ENCODE measurements around the gene MYO15A.

MYO15A gene

DNA sequence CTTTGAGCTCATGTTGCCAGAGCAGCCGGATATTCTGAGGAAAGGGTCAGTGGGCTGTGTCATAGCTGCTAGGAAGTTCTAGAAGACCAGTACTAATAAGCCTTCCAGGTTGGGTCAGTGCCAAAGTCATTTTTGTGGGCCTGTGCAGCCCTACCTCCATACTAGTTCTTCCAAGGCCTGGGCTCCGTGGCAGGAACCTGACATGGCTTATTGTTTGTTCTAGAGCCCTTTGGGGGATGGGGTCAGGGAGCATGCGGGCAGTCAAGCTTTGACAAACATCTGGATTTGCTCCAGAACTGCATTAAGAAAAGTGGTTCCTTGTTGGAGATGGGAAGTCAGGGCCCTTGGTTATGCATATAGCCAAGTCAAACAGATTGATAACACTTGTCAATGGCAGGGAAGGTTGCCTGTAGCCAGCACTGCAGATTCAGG, 82.7 kb downstream of the MYO15A start:
- no peak overlapping the region for H3K9ac ChIP-seq (ENCODE audit: insufficient read length, low read depth)
- no peak for DNase-seq (ENCODE audit: low read depth, low spot score)
- H3K4me3 ChIP-seq (ENCODE audit: insufficient read length, low read depth): no peak overlapping the region
- no peaks in the 10 kb centered on the region for H3K9me3 ChIP-seq (ENCODE audit: insufficient read depth, low read length)
- peaks cover 78% of the 10 kb centered on the region for H3K36me3 ChIP-seq (ENCODE audit: insufficient read depth, insufficient read length, low read length)
- H3K4me1 ChIP-seq (ENCODE audit: insufficient read depth, insufficient read length): peaks cover 5% of the 10 kb centered on the region
- no peaks in the 10 kb centered on the region for H3K27me3 ChIP-seq (ENCODE audit: insufficient read depth, insufficient read length)
- TF ChIP-seq SUZ12 (IDR thresholded peaks at IDR 0.05; ENCODE audit: extremely low read depth, insufficient read depth, insufficient read length) (no peak), ZNF274 (IDR thresholded peaks at IDR 0.05; ENCODE audit: low read depth, low read length) (no peak)

DNA sequence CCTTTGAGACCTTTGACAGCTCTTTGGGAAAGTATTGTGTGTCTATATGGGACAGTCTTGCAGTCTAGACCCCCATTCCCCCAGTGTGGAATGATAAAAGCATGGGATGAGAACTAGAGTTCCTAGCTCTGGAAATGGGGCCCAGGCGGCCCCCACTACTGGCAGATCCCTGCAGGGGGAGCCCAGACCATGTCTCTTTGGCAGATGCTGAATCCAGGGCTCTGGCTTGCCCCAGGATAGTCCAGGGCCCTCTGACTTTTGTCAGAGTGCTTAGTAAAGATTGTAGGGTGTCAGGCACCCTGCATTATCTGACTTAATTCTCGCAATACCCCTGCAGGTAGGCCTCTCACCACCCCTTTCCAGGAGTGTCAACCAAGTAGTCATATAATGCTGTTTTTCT, 83.4 kb downstream of the MYO15A start:
- no peak for DNase-seq (ENCODE audit: low read depth, low spot score)
- no peak for TF ChIP-seq ZNF274 (IDR thresholded peaks at IDR 0.05; ENCODE audit: low read depth, low read length)
- no peak for TF ChIP-seq YY1 (IDR thresholded peaks at IDR 0.05; ENCODE audit: insufficient read depth, insufficient read length)
- TF ChIP-seq SUZ12 (IDR thresholded peaks at IDR 0.05; ENCODE audit: extremely low read depth, insufficient read depth, insufficient read length): no peak
- peaks cover 5% of the 10 kb centered on the region for H3K4me1 ChIP-seq (ENCODE audit: insufficient read depth, insufficient read length)

DNA sequence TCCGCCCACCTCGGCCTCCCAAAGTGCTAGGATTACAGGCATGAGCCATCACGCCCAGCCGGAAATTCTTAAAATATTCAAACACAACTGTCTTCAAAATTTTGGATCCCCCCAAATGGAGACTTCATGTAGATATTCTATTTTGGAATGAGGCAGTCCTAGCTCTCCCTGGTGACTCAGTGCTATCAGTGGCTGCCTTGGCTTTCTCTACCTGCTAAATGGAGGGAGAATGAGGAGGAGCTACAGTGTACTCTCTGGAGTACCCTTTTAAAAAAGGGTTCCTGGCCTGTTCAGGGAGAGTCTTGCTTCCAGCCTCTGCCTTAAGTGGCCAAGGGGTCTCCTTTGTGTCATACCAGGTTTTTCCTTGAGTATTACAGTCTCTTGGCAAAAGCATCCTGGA, 85.8 kb downstream of the MYO15A start:
- H3K36me3 ChIP-seq (ENCODE audit: insufficient read depth, insufficient read length, low read length): peaks cover 78% of the 10 kb centered on the region
- no peaks in the 10 kb centered on the region for H3K9me3 ChIP-seq (ENCODE audit: insufficient read depth, low read length)
- no peak overlapping the region for H3K9ac ChIP-seq (ENCODE audit: insufficient read length, low read depth)
- DNase-seq (ENCODE audit: low read depth, low spot score): no peak
- H3K4me3 ChIP-seq (ENCODE audit: insufficient read length, low read depth): no peak overlapping the region
- TF ChIP-seq SUZ12 (IDR thresholded peaks at IDR 0.05; ENCODE audit: extremely low read depth, insufficient read depth, insufficient read length): no peak
- TF ChIP-seq ZNF274 (IDR thresholded peaks at IDR 0.05; ENCODE audit: low read depth, low read length): no peak
- TF ChIP-seq YY1 (IDR thresholded peaks at IDR 0.05; ENCODE audit: insufficient read depth, insufficient read length): no peak
- no peaks in the 10 kb centered on the region for H3K27me3 ChIP-seq (ENCODE audit: insufficient read depth, insufficient read length)
- H3K4me1 ChIP-seq (ENCODE audit: insufficient read depth, insufficient read length): peaks cover 2% of the 10 kb centered on the region

More for the DNA sequence above, 83.4 kb downstream of the MYO15A start:
- Histone ChIP-seq H3K9me3 (ENCODE audit: insufficient read depth, low read length) (no peaks in the 10 kb centered on the region), H3K9ac (ENCODE audit: insufficient read length, low read depth) (no peak overlapping the region), H3K36me3 (ENCODE audit: insufficient read depth, insufficient read length, low read length) (peaks cover 77% of the 10 kb centered on the region), H3K4me3 (ENCODE audit: insufficient read length, low read depth) (no peak overlapping the region), H3K27me3 (ENCODE audit: insufficient read depth, insufficient read length) (no peaks in the 10 kb centered on the region)

DNA sequence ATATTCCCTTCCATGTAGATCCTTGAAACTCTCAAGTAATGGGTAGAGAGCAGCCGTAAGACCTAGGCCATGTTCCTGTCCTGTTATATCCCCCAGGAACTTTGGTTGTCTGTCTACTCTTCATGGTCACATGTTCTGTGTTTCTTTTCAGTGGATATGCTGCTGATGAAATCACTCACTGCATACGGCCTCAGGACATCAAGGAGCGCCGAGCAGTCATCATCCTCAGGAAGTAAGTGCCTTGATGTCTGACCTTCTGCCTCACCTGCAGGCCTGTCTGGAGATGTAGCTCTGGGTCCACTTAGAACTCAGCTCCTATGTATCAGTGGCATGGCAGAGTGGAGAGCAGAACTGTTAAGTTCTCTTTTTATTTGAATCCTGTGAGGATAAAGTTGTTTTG, 86.2 kb downstream of the MYO15A start:
- peaks cover 79% of the 10 kb centered on the region for H3K36me3 ChIP-seq (ENCODE audit: insufficient read depth, insufficient read length, low read length)
- no peak overlapping the region for H3K9ac ChIP-seq (ENCODE audit: insufficient read length, low read depth)
- no peak overlapping the region for H3K4me3 ChIP-seq (ENCODE audit: insufficient read length, low read depth)
- DNase-seq (ENCODE audit: low read depth, low spot score): no peak
- H3K4me1 ChIP-seq (ENCODE audit: insufficient read depth, insufficient read length): peaks cover 2% of the 10 kb centered on the region
- TF ChIP-seq ZNF274 (IDR thresholded peaks at IDR 0.05; ENCODE audit: low read depth, low read length) (no peak), YY1 (IDR thresholded peaks at IDR 0.05; ENCODE audit: insufficient read depth, insufficient read length) (no peak), SUZ12 (IDR thresholded peaks at IDR 0.05; ENCODE audit: extremely low read depth, insufficient read depth, insufficient read length) (no peak)
- no peaks in the 10 kb centered on the region for H3K9me3 ChIP-seq (ENCODE audit: insufficient read depth, low read length)
- no peaks in the 10 kb centered on the region for H3K27me3 ChIP-seq (ENCODE audit: insufficient read depth, insufficient read length)

DNA sequence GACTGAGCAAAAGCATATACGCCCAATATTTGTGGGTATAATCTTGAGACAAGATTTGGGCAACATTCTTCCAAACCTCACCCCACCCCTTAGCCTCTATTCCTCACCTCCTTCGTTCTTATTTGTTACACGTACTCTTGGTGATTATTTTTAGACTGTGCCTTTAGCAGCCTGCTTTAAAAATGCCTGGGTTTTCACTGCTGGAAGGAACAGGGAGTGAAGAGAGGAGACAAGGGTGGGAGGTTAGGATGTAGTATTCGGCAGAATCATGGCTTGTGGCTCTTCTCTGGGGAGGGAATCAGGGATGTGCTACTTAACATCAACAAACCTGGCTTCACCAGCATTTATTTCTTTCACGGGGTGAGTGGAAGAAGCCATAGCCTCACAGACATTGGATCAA, 86.7 kb downstream of the MYO15A start:
- Histone ChIP-seq H3K36me3 (ENCODE audit: insufficient read depth, insufficient read length, low read length) (peaks cover 76% of the 10 kb centered on the region), H3K9ac (ENCODE audit: insufficient read length, low read depth) (no peak overlapping the region), H3K27me3 (ENCODE audit: insufficient read depth, insufficient read length) (no peaks in the 10 kb centered on the region), H3K4me1 (ENCODE audit: insufficient read depth, insufficient read length) (peaks cover 2% of the 10 kb centered on the region), H3K4me3 (ENCODE audit: insufficient read length, low read depth) (no peak overlapping the region), H3K9me3 (ENCODE audit: insufficient read depth, low read length) (no peaks in the 10 kb centered on the region)
- no peak for DNase-seq (ENCODE audit: low read depth, low spot score)
- TF ChIP-seq ZNF274 (IDR thresholded peaks at IDR 0.05; ENCODE audit: low read depth, low read length) (no peak), SUZ12 (IDR thresholded peaks at IDR 0.05; ENCODE audit: extremely low read depth, insufficient read depth, insufficient read length) (no peak), YY1 (IDR thresholded peaks at IDR 0.05; ENCODE audit: insufficient read depth, insufficient read length) (no peak)

DNA sequence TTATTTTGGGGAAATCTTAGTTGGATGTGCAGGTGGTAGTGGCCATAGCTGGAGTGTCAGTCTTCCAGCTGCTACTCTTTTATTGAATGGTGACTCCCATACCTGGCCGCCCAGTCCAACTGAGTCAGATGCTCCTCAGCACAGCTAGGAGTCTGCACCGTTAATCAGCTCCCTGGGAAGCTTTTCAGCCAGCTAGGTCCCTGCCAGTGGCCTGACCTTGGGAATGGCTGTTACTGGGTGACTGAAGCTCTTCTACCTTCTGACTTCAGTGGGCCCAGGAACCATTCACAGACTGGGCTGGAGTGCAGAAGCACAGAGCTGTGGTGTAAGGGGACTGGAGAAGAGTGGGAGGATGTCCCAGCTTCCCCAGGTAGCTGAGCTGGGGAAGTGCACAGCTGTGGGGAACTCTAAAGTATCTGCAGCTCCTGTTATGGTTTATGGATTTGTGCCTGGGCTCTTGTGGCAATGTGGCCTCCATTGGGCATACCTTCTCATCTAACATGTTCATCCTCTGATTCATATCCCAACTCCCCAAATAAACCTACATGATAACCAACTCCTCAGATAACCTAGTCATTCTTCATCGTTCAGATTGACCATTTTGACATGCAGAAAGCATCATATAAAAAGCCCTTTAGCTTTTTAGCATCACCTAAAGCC, 89.1 kb downstream of the MYO15A start:
- peaks cover 4% of the 10 kb centered on the region for H3K4me1 ChIP-seq (ENCODE audit: insufficient read depth, insufficient read length)
- no peak for TF ChIP-seq ZNF274 (IDR thresholded peaks at IDR 0.05; ENCODE audit: low read depth, low read length)
- no peak for TF ChIP-seq SUZ12 (IDR thresholded peaks at IDR 0.05; ENCODE audit: extremely low read depth, insufficient read depth, insufficient read length)
- TF ChIP-seq YY1 (IDR thresholded peaks at IDR 0.05; ENCODE audit: insufficient read depth, insufficient read length): no peak
- H3K9me3 ChIP-seq (ENCODE audit: insufficient read depth, low read length): no peaks in the 10 kb centered on the region
- H3K9ac ChIP-seq (ENCODE audit: insufficient read length, low read depth): no peak overlapping the region
- DNase-seq (ENCODE audit: low read depth, low spot score): no peak
- no peak overlapping the region for H3K4me3 ChIP-seq (ENCODE audit: insufficient read length, low read depth)
- peaks cover 74% of the 10 kb centered on the region for H3K36me3 ChIP-seq (ENCODE audit: insufficient read depth, insufficient read length, low read length)
- no peaks in the 10 kb centered on the region for H3K27me3 ChIP-seq (ENCODE audit: insufficient read depth, insufficient read length)

DNA sequence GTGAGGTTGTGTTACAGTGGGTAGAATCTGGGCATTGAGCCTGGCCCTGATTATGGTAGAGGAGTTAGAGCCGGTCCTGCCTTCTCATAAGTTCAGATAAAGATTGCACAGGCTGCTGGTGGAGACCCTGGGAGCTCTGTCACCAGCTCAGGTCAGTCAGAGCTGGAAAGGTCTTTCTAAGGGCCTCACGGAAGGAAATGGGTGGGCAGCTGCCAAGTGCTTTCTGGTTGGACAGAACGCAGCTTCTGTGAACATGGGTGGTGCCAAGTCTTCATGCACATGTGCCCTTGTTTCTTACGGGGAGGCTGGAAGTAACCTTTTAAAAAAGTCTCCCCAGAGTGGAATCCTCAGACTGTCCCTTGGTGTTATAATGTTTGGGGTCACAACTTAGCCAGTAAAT, 90.0 kb downstream of the MYO15A start:
- no peak overlapping the region for H3K4me3 ChIP-seq (ENCODE audit: insufficient read length, low read depth)
- TF ChIP-seq YY1 (IDR thresholded peaks at IDR 0.05; ENCODE audit: insufficient read depth, insufficient read length): no peak
- TF ChIP-seq SUZ12 (IDR thresholded peaks at IDR 0.05; ENCODE audit: extremely low read depth, insufficient read depth, insufficient read length): no peak
- no peak for TF ChIP-seq ZNF274 (IDR thresholded peaks at IDR 0.05; ENCODE audit: low read depth, low read length)
- no peak overlapping the region for H3K9ac ChIP-seq (ENCODE audit: insufficient read length, low read depth)
- H3K4me1 ChIP-seq (ENCODE audit: insufficient read depth, insufficient read length): peaks cover 7% of the 10 kb centered on the region
- H3K36me3 ChIP-seq (ENCODE audit: insufficient read depth, insufficient read length, low read length): peaks cover 75% of the 10 kb centered on the region
- H3K9me3 ChIP-seq (ENCODE audit: insufficient read depth, low read length): no peaks in the 10 kb centered on the region
- no peaks in the 10 kb centered on the region for H3K27me3 ChIP-seq (ENCODE audit: insufficient read depth, insufficient read length)
- no peak for DNase-seq (ENCODE audit: low read depth, low spot score)
